ENCODE data around the gene PRMT1.

PRMT1 gene

GRCh38 chr19:49652551-49653465, 24.3 kb upstream of the PRMT1 start:
- TF ChIP-seq POLR2AphosphoS5 (IDR thresholded peaks at IDR 0.05; ENCODE audit: low read depth, low read length) (no peak), TAF1 (IDR thresholded peaks at IDR 0.05; ENCODE audit: borderline replicate concordance, low read depth, low read length) (no peak), POLR2A (IDR thresholded peaks at IDR 0.05; ENCODE audit: low read depth, low read length) (no peak)
- DNase-seq (ENCODE audit: insufficient read length) = no peak
- no peak for FAIRE-seq

- FAIRE-seq (no peak), DNase-seq (ENCODE audit: insufficient read length) (no peak)
- TF ChIP-seq POLR2AphosphoS5 (IDR thresholded peaks at IDR 0.05; ENCODE audit: low read depth, low read length) = no peak
- TF ChIP-seq POLR2A (IDR thresholded peaks at IDR 0.05; ENCODE audit: low read depth, low read length) = no peak
- TF ChIP-seq TAF1 (IDR thresholded peaks at IDR 0.05; ENCODE audit: borderline replicate concordance, low read depth, low read length) = no peak
Measured at GRCh38 chr19:49653466-49653806, 23.6 kb upstream of the PRMT1 start.

DNA sequence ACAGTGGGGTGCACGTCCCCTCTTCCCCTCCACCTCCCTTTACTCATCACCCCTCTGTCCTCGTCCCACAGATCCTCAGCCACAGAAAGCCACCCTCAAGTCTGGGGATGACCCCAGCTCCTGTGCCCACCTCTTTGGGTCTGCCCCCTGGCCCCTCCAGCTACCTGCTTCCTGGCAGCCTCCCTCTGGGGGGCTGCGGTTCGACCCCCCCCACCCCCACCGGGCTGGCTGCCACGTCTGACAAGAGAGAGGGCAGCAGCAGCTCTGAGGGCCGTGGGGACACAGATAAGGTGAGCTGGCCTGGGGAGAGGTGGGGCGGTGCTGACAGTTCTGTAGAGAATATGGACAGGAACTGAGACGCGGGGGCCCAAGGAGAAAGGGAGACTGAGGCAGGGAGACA, 22.5 kb upstream of the PRMT1 start:
- TF ChIP-seq POLR2A (IDR thresholded peaks at IDR 0.05; ENCODE audit: low read depth, low read length) (no peak), POLR2AphosphoS5 (IDR thresholded peaks at IDR 0.05; ENCODE audit: low read depth, low read length) (no peak), TAF1 (IDR thresholded peaks at IDR 0.05; ENCODE audit: borderline replicate concordance, low read depth, low read length) (no peak)
- FAIRE-seq (no peak), DNase-seq (ENCODE audit: insufficient read length) (no peak)

GRCh38 chr19:49655570-49656455, 21.3 kb upstream of the PRMT1 start:
- DNase-seq (ENCODE audit: insufficient read length) (no peak), FAIRE-seq (no peak)
- no peak for TF ChIP-seq POLR2AphosphoS5 (IDR thresholded peaks at IDR 0.05; ENCODE audit: low read depth, low read length)
- TF ChIP-seq TAF1 (IDR thresholded peaks at IDR 0.05; ENCODE audit: borderline replicate concordance, low read depth, low read length) = no peak
- no peak for TF ChIP-seq POLR2A (IDR thresholded peaks at IDR 0.05; ENCODE audit: low read depth, low read length)

GRCh38 chr19:49656456-49657109, 20.5 kb upstream of the PRMT1 start:
- TF ChIP-seq POLR2A (IDR thresholded peaks at IDR 0.05; ENCODE audit: low read depth, low read length) (no peak), POLR2AphosphoS5 (IDR thresholded peaks at IDR 0.05; ENCODE audit: low read depth, low read length) (no peak), TAF1 (IDR thresholded peaks at IDR 0.05; ENCODE audit: borderline replicate concordance, low read depth, low read length) (no peak)
- DNase-seq (ENCODE audit: insufficient read length) = no peak
- no peak for FAIRE-seq

- FAIRE-seq (no peak), DNase-seq (ENCODE audit: insufficient read length) (no peak)
- TF ChIP-seq POLR2AphosphoS5 (IDR thresholded peaks at IDR 0.05; ENCODE audit: low read depth, low read length) = no peak
- no peak for TF ChIP-seq TAF1 (IDR thresholded peaks at IDR 0.05; ENCODE audit: borderline replicate concordance, low read depth, low read length)
- no peak for TF ChIP-seq POLR2A (IDR thresholded peaks at IDR 0.05; ENCODE audit: low read depth, low read length)
Measured at GRCh38 chr19:49657493-49658138, 19.5 kb upstream of the PRMT1 start.

DNA sequence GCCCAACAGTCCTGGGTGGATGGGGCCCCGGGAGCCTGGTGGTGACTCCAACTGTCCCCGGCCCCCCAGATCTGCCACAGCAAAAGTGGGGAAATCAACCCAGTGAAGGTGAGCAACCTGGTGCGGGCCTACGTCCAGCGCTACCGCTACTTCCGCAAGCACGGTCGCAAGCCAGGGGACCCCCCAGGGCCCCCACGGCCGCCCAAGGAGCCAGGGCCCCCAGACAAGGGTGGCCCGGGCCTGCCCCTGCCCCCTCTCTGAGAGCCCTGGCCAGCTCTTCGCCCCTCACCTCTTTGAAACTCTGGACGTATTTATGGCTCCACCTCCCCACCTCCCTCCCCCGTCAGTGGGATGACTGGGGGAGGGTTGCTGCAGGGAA, 18.9 kb upstream of the PRMT1 start:
- no peak for TF ChIP-seq TAF1 (IDR thresholded peaks at IDR 0.05; ENCODE audit: borderline replicate concordance, low read depth, low read length)
- no peak for TF ChIP-seq POLR2AphosphoS5 (IDR thresholded peaks at IDR 0.05; ENCODE audit: low read depth, low read length)
- no peak for TF ChIP-seq POLR2A (IDR thresholded peaks at IDR 0.05; ENCODE audit: low read depth, low read length)
- FAIRE-seq (no peak), DNase-seq (ENCODE audit: insufficient read length) (no peak)

DNA sequence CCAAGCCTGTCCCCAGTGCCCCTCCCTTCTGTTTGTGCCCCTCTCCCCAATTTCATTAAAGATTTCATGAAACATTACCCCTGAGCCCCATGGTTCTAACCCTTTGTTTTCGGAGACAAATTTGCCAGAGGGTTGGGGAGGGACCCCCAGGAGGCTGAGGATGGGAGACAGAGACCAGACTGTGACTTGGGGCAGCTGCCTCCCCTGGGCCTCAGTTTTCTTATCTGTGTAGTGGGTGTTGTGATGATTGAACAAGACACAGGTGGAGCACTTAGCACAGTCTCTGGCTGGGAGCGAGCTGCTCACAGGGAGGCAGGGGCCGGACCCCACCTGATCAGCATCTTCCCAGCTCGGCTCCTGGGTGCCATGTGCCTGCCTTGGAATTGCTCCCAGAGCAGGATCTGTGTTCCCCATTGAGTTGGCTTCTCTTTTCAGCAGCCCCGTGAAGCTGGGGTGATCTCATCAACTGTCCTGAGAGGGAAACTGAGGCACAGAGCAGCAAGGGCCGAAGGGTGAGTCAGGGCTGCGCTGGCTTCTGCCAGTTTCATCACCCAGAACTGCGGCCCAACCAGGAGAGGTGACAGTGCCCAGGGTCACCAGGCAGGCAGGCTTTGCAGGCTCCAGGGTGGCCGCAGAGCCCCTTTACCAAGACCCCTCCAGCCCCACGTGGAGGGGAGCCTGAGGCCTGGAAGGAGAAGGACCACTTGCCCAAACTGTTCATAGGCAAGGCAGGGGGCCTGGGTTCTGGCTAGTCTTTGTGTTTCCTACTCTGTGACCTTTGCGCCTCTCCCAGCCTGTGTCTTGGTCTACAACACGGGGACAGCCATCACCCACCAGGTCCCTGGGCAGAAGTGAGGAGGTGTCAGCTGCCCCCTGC, 18.3 kb upstream of the PRMT1 start:
- FAIRE-seq = no peak
- TF ChIP-seq POLR2A (IDR thresholded peaks at IDR 0.05; ENCODE audit: low read depth, low read length) (peak; percentile 13; the same call in 1 of the 2 replicates), POLR2AphosphoS5 (IDR thresholded peaks at IDR 0.05; ENCODE audit: low read depth, low read length) (no peak)
- DNase-seq (ENCODE audit: insufficient read length) = no peak

DNA sequence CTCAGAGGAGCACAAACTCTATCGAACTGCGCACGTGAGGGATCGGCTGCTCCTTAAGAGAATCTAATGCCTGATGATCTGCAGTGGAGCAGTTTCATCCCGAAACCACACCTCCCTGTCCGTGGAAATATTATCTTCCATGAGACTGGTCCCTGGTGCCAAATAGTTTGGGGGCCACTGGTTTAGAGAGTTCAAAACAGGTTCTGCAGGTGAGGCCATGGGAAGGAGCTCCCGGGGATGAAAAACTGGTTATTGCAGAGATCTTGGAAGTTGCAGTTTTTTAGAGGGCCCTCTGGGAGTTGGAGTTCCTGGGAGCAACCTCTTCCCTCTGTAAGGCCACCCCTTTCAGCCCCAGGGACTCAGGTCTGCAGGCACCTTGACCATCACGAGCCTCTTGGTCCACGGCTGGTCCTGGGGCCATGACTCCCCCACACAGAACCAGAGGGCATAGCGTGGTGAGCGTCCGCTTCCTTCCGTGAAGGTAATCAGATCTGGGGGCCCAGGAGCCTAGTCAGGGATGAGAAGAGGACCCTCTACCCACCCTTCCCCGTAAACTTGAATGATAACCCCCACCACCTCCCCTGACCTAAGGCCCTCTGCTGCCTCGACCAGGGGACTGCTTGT, 16.6 kb upstream of the PRMT1 start:
- DNase-seq (ENCODE audit: insufficient read length) (no peak), FAIRE-seq (no peak)
- no peak for TF ChIP-seq POLR2AphosphoS5 (IDR thresholded peaks at IDR 0.05; ENCODE audit: low read depth, low read length)
- TF ChIP-seq POLR2A (IDR thresholded peaks at IDR 0.05; ENCODE audit: low read depth, low read length) = no peak
- no peak for TF ChIP-seq TAF1 (IDR thresholded peaks at IDR 0.05; ENCODE audit: borderline replicate concordance, low read depth, low read length)

DNA sequence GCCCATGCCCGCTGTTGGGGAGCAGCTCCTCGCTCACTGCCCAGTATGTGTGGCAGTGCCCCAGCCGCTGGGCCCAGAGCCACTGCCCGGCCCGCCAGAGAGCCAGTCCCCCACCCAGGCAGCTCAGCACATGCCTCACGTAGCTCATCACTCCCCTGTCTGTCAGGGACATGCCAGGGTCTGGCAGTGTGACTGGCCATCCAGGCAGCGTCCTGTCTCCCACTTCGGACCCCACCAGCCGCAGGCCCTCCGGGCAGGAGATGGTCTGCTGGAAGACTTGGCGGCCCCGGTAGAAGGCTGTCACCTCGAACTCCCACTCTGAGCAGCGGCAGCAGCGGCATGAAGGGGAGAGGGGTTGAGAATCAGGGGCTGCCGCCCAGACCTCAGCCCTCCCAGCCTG, 15.1 kb upstream of the PRMT1 start:
- TF ChIP-seq TAF1 (IDR thresholded peaks at IDR 0.05; ENCODE audit: borderline replicate concordance, low read depth, low read length) = no peak
- FAIRE-seq (no peak), DNase-seq (ENCODE audit: insufficient read length) (no peak)
